HG03521 (cell line): ENCODE data around the gene HOXA11.
A peak's percentile ranks its signal among the peaks of the same experiment; 100 is the strongest.

ENCODE experiments used
- ATAC-seq: cut with Tn5 transposase; IDR thresholded peaks from one replicate; pipeline ENCODE4 v1.9.1; 2021; ENCODE audit warnings: mild to moderate bottlenecking, moderate library complexity; ENCODE audit not compliant: unreplicated experiment

The HOXA11 gene

GRCh38 chr7:27194002-27194352 is 8.9 kb upstream of the HOXA11 start:
- no peak for ATAC-seq

- no peak for ATAC-seq
Observed at GRCh38 chr7:27193335-27194001, 8.4 kb upstream of the HOXA11 start.

- no peak for ATAC-seq
Observed at GRCh38 chr7:27192546-27193334, 7.7 kb upstream of the HOXA11 start.

DNA sequence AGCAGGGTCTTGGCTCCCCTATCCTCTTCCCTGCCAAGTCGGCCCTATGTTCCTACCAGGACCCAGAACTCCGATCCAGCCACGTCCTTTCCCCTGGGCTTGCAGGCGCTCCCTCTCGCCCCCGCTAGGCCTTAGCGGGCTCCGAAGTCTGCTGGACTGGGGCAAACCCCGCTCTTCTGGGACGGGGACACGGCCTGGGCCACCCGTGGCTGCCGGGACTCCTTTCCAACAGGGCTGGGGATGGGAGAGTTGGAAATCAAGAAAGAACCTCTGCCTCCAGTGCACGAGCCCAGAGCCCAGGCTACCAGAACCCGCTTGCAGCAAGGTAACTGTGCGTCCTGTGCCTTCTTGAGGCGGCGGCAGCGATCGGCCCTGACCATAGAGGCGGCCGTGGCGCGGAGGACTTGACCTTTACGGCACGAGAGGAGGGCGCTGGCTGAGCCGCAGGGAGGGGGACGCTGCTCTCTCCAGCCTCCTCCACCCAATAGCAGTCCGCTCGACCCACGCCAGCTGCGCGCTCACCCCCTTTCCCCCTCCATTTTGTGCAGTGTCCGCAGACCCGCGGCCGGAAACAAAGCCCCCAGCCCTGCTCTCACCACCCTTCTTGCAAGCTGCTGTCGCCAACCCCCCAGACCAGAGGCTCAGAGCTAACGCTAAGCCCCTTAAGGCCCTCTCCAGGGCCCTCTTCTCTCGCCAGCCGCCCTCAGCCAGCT is 7.0 kb upstream of the HOXA11 start:
- ATAC-seq, result no peak

DNA sequence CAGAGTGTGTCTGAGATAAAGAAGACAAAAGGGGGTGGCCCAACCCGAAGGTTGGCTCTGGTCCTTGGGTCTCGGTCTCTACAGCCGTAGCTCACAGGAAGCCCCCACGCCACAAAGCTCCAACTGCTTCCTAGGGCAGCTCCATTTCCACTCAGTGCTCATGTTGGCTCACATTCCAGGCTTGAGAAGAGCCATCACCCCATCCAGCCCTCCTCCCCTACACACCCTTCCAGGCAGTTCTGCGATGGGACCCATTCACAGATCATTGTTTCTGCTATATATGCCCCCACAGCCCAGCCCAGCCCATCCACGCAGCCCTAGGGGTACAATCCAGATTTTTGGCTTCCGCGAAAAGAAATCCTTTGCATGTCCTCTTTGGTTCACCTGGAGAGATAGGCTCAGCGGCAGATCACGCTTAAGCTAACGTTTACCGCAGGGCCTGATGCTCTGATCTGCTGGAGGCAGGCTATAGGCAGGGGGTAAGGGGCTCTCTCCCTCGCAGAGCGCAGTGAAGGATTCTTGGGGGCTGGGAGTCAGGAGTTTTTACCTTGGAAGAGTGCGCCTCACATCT is 6.2 kb upstream of the HOXA11 start:
- no peak for ATAC-seq

- no peak for ATAC-seq
Observed at GRCh38 chr7:27189997-27190748, 5.1 kb upstream of the HOXA11 start.

GRCh38 chr7:27189295-27189996 is 4.4 kb upstream of the HOXA11 start:
- ATAC-seq, result no peak

DNA sequence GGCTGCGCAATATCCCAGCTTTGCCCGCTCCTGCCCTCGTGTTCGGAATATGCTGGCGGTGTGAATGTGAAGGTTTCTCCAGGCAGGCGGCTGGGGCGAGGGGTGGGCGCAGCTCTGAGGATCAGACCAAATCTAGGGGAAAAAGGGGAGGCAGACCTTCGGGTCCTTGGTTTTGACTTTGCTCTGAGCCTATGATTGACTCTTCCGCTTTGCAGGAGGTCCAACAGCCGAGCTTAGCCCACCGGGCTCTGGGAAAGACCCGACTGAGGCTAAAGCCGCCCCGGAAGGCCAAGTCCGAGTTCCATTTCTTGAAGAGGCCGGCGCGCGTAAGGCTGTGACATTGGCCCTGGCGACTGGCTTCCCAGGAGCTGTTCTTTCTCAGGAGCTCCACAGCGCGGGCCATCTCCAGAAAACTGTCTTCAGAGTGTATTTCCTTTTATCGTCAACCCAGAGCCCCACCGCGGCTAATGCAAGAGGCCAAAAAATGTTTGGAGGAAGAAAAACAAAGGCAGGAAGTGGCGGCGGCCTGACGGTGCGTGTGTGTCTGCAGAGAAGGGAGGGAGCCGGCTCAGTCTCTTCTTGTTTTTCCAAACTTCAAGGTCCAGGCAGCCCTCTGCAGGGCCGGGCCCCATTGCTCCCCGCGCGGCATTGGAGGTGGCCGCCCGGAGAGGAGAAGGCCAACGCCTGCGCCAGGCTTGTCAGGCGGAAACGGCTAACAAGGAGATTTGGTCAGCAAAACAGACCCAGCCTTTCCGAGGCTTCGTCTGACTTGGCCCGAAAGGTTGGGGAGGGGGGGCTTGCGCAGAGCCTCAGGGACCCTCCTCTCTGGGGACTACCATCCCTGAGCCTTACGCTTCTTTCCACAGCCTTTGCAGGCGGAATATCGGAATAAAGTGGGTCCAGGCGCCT is 3.6 kb upstream of the HOXA11 start:
- no peak for ATAC-seq

DNA sequence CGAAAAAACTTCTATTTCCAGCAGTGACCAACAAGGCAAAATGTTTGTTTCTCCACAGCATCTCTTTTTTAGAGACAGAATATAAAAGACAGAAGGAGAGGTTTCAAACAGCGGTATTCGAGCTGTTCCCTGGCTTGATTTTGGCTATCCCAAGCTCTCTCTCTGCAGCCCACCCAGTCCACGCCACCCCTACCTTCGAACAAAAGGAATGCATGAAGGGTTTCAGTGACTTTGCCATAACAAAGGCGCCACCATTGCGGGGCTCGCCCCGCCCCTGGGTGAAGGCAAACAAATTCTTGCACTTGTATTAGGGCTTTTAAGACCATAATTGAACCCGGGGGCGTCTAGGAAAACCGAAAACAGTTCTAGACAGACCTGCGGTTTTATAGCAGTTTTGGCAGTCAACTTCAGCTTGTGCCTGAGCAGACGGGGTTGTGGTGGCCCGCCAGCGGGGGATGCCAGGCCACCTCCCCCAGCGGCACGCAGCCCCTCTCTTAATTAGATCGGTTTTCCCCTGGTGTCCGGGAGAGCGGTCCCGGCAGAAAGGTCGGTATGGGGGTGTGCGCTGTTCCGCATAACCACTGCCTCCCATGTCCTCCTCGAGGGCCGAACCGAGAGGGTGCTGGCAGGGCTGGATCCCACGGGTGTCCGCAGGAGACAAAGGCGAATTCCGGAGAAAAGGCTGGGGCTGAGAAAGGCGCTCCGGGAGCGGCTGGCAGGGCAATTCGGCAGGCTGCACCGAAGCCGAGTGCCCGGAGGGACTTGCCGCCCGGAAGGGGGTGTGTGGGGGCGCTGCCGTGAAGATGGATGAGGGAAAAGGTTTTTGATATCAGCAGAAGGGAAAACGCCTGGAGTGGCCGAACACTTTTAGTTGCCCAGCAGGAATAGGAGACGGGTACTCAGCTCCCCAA is 2.7 kb upstream of the HOXA11 start:
- no peak for ATAC-seq

- ATAC-seq, result no peak
Observed at GRCh38 chr7:27186668-27187474, 1.8 kb upstream of the HOXA11 start.

GRCh38 chr7:27185854-27186667 is 1.0 kb upstream of the HOXA11 start:
- ATAC-seq, result no peak

DNA sequence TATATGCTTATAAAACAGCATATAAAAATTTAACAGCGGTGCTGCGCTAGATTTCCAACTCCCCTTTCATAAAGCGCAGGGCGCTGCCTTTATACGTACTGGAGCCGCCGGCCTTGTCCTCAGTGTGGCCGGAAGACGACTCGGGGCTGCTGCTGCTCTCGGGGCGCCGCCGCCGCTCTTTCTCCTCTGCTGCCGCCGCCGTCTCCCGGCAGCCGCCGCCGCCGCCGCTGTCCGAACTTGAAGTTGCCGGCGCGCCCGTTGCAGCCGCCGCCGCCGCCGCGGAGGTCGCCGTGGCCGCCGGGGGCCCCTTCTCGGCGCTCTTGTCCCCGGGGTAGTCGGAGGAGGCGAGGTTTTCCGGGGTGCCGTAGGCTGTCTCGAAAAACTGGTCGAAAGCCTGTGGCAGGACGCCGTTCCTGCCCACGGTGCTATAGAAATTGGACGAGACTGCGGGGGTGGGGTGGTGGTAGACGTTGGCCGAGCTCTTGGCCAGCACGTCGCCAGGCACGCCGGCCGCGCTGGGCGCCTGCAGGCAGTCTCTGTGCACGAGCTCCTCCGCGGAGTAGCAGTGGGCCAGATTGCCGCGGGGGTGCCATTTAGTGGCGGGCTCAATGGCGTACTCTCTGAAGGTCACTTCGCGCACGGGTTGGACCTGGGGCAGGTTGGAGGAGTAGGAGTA is 557 bp downstream of the HOXA11 start:
- peak; percentile 37 for ATAC-seq

DNA sequence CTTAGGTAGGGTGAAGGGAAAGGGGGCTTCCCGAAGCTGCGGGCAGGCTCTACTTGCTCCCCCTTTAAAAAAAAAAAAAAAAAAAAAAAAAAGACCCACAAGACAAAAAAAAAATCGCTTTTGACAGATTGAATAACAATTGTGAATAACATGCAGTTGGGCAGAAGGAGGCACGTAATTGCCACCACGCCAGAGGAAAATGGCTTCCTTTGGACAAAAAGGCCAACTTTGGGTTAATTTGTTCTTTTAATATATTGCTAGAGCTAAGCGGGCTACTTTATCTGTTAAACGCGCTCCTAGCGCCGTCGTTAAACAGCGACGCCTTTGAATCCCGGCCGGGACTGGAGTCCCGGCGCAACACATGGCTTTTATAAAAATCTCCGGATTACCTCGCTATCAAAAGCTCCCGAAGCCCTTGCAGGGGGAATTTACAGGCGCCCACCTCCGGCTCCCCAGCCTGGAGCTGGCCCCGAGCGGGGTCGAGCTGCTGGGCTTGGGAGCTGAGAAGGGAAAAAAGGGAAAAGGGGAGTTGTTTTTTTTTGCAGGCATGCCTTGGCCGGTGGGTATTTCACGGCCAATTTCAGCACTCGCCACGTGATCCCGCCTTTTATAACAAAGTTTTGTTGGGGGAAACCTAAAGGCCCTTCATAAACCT is 1.2 kb downstream of the HOXA11 start:
- ATAC-seq, result no peak

- no peak for ATAC-seq
Observed at GRCh38 chr7:27182861-27183681, 2.0 kb downstream of the HOXA11 start.
